T-helper 1 cell (primary cell): ENCODE results near the gene EGFLAM.
"Not testable (repeated sequence)": the region's sequence is repeated elsewhere in the genome, so short reads cannot be mapped to it uniquely, and the experiment has no call there.

Experiments used
- DNase-seq, 5 donors: peaks; one replicate each; pipeline ENCODE4 v3.0.0-alpha.2; 2012 to 2020

Gene EGFLAM

DNA sequence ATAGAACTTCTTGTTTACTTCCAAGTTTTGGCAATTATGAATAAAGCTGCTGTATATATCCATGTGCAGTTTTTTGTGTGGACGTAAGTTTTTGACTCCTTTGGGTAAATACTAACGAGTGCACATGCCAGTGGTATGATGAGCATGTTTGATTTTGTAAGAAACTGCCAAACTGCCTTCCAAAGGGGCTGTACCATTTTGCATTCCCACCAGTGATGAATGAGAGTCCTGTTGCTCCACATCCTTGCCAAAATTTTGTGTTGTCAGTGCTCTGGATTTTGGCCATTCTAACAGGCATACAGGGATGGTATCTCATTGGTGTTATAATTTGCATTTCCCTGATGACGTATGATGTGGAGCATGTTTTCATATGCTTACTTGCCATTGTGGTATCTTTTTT, 73.5 kb downstream of the EGFLAM start:
- DNase-seq, result no peak

DNA sequence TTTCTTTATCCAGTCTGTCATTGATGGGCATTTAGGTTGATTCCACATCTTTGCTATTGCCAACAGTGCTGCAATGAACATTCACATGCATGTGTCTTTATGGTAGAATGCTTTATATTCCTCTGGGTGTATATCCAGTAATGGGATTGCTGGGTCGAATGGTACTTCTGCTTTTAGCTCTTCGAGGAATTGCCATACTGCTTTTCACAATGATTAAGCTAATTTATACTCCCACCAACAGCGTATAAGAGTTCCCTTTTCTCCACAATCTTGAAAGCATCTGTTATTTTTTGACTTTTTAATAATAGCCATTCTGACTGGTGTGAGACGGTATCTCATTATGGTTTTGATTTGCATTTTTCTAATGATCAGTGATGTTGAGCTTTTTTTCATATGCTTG, 74.8 kb downstream of the EGFLAM start:
- DNase-seq, result not testable (repeated sequence)

DNA sequence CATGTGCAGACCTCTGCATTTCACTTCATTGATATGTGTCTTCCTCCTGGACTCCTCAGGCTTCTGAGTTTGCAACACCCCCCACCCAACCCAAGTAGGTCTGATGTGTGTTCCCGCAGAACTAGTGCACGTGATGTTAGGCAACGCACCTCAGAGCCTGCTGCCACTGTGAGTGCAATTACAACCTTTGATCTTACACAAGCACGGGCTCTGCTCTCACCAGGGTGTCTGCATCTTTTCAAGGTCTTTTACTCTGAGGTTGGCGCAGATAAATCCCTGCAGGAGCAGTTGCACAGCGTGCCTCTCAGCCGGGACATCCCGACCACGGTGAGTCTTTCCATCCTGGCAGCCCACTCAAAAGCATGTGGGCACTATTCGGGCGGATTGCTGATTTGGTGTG, 80.1 kb downstream of the EGFLAM start:
- DNase-seq, result no peak

DNA sequence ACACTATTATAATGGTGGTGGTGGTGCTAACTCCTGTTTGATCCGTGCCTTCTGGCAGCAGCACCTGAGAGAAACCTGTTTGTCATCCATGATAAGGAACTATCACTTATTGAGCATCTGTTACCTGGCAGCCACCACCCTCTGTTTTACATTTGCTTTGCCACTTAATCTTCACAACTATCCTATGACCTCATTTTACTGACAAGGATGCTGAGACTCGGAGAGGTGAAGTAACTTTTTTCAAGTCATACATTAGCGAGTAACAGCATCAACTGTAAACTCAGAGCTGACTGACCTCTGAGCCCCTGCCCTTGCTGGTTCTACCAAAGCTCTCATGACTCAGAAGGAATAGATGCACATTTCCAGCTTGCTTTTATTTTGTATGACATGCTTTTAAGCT, 81.1 kb downstream of the EGFLAM start:
- no peak for DNase-seq

DNA sequence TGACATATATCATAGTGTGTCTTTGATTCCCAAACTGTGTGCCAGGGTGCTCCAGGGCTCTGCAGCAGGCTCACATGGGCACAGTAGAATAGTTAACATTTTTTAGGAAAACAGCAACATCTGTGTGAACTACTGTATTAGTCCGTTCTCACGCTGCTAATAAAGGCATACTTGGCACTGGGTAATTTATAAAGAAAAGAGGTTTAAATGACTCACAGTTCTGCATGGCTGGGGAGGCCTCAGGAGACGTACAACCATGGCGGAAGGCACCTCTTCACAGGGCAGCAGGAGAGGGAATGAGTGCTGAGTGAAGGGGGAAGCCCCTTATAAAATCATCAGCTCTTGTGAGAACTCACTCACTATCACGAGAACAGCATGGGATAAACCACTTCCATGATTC, 82.7 kb downstream of the EGFLAM start:
- no peak for DNase-seq

DNA sequence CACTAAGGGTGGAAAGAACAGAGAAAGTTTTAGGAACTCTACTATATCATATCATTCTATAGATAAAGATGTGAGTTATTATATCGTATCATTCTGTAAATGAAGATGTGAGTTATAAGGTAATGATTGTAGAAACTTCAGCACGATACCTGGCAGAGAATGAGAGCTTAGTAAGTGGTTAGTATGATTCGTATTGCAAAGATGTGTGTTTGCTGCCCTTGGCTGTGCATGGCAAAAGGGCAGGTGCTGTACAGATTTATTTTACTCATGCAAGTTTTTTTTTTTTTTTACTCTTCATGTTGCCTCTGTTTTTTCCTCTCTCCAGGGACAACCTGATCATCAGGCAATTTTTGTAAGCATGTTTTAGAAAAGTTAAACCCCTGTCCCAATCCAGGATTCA, 83.3 kb downstream of the EGFLAM start:
- no peak for DNase-seq

DNA sequence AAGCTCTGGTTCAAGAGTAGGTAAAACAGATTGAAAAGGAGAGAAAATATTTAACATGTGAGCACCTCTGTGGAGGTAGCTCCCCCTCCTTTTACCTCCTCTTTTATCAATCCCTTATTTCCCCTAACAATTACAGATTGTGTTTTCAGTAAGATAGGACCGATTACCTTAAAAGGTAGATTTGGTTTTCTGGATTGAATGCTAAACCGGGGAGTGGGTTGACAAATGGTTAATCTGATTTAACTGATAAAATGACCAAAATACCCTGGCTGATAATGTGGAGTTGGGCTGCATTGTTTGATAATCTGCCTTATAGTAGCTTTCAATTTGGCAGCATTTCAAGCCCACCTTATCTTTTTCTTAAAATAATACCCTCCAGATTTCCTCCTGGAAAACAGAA, 83.9 kb downstream of the EGFLAM start:
- DNase-seq, result no peak

DNA sequence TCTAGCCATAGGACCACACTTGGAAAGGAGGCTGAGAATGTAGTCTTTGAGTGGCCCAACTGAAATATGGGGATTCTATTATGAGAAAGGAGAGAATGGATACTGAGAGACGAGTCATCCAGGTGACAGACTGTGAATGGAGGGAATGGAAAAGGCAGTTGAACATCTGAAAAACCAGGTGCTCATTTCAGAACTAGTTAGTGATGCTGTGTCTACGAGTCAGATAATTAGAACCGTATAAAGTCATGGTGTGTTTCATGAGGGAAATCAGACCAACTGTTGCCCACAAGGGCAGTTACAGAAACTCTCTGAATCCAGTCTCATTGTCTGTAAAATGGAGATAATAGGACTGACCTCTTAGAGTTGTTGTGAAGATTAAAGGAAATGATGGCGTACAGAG, 86.5 kb downstream of the EGFLAM start:
- DNase-seq, result no peak

DNA sequence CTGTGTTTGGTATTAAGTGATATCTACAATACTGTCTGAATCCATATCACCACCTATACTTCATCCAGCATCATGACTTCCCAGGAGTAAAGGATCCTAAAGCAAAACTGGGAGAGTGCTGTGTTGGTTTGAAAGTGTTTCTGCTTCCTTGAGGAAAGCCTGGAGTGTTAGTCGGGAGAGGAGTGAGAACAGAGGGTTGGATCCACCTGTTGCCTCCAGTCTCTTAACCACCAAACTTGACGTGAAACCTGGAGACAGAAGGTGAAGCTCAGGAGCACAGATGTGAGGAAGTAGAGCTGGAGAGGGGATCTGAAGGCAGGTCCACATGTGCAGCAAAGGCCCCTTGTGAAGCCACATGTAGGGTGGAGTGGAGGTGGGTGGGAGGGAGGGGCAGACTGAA, 88.2 kb downstream of the EGFLAM start:
- no peak for DNase-seq

DNA sequence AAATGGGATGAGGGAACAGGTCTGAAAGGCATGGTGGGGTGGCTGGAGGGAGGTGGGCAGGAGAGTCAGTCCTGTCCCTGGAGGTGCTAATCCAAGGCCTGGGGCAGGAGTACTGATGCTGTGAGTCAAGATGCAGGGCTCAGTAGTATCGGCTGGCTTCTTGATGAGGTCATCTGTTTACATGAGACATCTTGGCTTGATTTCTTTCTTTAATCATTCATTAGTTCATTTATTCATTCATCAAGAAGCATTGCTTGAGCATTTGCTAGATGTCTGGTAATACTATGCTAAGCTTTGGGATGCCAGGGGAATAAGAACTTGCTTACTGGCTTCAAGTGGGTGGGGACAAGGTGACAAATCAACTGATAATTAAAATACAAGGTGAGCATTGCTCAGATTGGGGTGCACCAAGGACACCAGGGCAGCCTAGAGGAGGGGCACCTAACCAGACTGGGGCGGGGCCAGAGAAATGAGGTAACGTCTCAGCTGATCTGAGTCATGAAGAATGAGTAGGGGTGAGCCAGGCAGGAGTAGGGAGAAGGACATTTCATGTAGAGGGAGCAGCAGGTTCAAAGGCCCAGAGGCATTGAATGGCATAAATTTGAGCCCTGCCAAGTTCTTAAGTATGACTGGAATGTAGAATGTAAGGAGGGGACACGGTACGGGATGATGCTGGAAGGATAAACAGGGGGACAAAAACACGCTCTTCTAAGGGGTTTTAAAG, 88.8 kb downstream of the EGFLAM start:
- DNase-seq, result no peak

DNA sequence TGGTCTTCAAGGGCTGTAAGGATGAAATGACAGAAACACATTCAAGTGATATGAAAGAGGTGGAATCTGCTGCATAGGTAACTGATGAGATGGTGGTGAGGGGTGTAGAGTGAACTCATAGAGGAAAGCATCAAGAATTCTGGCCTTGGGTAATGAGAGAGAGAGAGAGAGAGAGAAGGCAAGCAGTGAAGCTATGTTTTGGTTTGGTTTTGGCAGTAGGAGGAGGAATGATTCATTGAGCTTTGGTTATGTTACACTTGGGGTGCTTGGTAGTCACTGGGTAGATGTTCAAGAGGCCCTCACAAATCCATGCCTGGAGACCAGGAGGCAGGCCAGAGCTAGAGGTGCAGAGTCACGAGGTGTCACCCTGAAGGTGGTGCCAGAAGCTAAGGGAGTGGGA, 89.5 kb downstream of the EGFLAM start:
- DNase-seq, result no peak

DNA sequence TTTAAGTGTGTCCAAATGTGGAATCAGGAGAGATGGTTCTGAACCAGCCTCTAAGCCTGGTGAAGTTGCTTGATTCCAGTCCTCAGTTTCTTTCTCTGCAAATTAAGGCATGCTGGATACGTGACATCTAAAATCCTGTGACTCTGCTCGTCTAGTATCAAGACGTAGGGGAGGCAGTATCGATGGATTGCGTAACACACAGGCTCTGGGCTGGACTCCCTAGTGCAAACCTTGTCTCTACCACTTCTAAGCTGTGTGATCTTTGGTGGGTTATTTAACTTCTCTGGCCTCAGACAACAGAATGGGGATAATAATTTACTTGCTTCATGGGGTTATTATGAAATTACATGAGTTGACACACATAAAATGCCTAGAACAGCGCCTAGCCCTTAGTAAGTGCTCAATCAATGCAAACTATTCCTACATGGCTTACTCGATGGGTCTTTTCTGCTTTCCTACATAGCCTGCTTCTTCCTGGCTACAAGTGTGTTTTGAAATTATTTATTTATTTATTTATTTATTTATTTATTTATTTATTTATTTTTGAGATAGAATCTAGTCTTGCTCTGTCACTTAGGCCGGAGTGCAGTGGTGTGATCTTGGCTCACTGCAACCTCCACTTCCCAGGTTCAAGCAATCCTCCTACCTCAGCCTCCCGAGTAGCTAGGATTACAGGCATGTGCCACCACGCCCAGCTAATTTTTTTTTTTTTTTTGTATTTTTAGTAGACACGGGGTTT, 102.1 kb downstream of the EGFLAM start:
- DNase-seq, result no peak

DNA sequence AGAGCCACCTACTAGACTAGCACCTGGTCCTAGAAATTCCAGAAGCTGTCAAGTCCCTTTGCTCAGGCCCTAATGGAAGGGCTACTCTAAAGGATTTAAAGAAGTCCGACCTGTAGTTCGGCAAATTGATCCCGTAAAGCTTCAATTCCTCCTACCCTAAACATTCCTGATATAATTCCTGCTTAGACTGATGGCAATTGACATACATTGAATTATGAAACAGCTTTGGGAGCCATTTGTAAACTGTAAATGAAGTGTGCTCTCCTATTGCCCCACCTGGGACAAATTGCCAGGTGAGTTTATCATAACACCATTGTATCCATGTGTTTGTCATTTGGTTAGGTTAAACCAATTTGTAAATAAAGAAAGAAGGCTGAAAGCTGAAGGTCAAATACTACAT, 104.4 kb downstream of the EGFLAM start:
- no peak for DNase-seq

DNA sequence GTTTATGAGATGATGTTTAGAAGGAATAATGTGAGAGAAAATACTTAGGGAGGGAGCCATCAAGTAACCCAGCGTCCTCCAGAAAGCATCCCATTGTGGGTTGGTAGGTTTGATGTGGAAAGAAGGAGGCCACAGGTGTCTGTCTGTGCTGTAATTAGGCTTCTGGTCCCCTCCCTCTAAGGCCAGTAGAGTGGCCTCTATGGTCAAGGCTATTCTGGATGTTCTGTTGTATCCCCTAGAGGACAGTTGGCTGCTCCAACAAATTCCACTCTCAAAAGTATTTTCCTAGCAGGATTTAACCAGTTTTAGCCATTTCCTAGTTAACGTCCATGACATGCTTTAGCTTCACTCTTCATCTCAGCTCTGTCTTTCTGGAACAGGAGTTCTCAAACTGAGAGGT, 106.5 kb downstream of the EGFLAM start:
- no peak for DNase-seq

DNA sequence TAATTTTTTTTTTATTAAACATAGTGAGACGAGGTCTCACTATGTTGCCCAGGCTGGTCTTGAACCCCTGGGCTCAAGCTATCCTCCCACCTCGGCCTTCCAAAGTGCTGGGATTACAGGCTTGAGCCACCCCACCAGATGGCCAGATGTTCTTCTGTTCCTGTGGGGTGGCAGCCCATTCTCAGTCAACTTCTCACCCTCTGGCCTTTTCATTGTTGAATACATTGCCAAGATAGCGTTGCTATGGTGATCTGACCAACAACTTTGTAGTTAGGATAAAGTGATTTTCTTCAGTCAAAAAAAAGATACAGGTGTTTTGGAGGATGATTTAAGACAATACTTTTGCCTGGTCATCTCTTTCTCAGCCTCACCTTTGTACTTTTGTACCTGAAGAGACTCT, 109.1 kb downstream of the EGFLAM start:
- DNase-seq, result no peak

DNA sequence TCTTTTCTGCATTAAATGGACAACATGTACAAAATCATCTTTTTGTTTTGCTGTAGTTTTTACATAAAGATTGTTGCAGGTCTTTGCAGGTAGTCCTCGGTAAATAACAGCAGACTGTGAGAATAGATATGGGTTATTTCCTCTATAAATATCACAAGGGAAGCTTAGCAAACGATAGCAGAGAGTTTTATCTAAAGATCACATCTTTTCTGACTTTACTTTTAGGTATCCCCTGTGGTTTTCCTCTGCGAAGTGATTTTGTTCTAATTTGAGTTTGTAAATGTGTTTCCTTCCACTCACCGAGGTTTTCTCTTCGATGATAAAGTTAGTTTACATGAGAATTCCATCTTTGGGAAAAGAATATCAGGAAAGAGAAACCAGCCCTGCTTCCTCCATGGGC, 109.6 kb downstream of the EGFLAM start:
- DNase-seq, result no peak

DNA sequence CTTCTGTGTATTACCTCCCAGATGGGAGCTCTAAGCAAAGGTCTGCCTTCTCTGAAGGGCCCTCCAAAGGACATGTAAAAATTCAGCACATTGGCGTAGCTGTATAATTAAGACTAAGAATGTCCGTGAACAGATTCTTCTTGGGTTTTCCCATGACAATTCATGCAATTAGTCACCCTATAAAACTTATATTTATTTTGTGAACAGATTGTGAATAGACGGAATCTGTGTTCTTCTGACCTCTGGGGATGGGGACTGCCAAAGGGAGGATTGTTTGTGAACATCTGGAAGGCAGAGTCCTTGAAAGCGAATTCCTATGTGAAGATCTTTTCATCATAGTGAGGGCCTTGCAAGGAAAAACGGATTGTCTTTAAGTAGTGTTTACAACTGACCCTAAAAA, 111.3 kb downstream of the EGFLAM start:
- no peak for DNase-seq

DNA sequence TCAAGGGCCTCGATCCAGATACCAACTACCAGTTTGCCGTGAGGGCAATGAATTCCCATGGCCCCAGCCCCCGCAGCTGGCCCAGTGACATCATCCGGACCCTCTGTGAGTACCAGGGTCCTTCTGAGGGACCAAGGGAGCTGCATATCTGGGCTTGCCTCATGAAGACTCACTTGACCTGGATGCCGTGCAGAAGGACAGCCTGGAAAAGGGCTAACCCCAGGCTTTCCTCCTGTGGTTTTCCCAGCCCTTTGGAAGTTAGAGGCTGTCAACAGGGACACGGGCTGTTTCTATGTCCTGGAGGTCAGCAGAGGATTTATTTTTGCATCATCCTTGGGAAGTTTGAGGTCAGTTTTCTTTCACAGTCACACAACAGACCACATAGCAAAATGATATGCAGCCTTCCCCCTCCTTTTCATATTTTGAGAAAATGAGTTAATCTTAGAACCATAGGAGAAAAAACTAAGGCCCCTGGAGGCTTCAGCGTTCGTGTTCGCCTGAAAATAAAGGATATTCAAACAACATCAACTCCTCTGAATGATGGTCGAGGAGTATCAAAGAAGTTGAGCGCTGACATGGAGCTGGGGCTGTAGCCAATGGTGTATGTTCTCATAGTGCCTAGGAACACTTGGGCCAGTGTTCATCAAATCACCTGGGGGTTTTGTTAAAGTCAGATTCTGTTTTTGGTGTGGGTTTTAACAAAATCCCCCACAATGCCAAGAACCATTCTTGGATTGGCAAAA, 112.2 kb downstream of the EGFLAM start:
- DNase-seq, result no peak

DNA sequence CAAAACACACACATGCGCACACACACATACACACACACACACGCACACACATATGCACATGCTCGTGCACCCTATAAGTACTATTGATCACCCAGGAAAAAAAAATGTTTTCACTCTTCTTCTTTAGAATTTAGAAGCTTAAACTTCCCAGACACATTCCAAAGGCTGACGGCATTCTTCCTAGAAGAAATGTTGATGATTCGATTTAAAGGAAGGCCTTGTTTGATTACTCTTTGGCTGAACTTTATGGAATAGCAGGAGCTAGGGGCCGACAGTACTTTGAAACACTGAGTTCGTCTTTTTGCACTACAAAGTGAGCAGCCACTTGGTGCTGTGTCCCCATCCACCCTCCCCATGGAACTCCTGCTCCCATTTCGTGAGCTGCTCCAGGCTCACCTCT, 113.2 kb downstream of the EGFLAM start:
- no peak for DNase-seq

DNA sequence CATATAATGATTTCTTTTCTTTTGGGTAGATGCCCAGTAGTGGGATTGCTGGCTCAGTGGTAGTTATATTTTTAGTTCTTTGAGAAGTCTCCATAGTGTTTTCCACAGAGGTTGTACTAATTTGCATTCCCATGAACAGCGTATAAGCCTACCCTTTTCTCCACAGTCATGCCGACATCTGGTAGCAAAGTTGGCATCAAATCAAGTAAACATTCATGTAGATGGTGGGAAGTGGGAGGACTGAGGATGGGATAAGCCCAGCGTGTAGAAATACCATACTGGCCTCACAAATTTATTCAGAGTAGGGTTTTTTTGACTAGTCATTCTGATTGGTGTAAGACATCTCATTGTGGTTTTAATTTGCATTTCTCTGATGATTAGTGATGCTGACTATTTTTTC, 115.4 kb downstream of the EGFLAM start:
- no peak for DNase-seq

DNA sequence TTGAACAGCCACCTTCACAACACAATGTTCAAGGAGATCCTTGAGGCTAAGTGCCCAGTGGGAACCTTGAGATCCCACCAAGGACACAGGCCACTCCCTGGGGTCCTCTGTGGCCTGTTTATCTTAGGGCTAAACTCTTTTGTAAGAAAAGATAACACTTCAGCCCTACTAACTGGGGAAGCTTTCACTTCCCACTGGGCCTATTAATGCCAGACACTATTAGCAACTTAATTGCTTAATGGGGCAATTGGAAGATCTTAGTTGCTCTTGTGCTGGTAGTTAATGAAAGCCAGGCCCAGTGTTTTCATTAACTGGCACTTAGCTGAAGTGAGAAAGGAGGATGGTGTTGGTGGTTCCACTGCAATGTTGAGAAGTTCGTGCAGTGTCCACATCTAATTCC, 117.1 kb downstream of the EGFLAM start:
- DNase-seq, result no peak

DNA sequence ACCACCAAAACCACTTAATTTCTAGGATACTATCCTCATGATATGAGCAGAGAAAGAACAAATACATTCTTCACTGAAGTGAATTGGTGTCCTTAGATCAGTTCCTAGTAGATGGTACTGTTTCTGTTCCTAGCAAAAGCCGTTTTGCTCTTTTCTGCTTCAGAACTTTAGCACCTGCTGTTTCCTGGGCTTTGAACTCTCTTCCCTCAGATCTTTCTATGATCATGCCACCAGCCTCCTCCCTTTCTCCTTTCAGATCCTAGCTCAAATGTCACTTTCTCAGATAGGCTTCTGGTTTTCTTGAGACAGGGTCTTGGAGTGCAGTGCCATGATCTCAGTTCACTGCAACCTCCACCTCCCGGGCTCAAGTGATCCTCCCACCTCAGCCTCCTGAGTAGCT, 118.0 kb downstream of the EGFLAM start:
- DNase-seq, result no peak

DNA sequence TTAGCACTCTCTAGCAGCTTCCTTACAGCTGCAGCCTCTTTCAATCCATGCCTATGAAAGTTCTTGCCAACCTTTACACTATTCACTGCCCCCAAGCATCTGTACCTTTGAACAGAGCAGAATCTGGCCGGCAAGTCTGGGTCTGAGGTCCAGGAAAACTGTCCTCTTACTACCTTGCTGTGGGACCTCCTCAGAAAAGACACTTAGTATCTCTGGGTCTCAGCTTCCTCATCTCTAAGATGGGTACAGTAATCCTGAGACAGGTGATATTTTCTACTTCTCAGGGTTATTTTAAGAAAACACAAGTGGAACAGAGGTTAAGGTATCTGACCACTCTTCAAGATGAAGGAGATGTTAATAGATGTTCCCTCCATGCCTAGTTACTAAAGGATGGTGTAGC, 120.2 kb downstream of the EGFLAM start:
- no peak for DNase-seq

DNA sequence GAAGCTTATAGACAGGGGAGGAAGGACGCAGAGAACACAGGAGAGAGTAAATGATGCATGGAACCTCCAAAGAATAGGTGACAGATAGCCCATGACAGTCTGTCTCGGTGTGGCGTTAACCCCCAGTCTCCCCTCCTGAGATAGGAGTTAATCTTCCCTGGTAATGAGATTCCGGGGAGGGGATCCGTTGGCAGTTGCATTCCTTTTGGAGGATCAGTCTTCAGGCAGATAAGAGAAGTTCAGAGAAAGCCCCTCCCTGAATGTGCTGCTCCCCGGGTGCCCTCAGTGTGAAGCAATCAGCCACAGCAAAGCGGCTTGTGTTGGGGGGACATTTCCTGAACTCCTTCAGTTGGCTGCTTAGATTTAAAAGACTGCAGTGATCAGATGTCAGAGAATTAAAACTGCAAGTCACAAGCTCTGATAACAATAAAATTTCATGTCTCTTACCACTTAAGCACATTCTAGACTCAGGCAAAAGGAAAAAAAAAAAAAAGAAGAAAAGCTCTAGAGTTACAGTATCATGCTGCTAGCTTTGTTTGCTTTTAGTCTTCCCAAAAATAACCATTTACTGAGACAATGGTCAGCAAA, 121.1 kb downstream of the EGFLAM start:
- no peak for DNase-seq
